Sigmoid colon (tissue), 4 donors: ENCODE results near the gene CSNK1A1L.

Source experiments
- POLR2A ChIP-seq, 2 donors: fragments of 450-650 bp; IDR thresholded peaks; one replicate each; pipeline ENCODE4 v1.6.1; 2016; ENCODE audit warnings: antibody characterized with exemption in 2 of 2, mild to moderate bottlenecking in 2 of 2, moderate library complexity in 2 of 2
- POLR2AphosphoS5 ChIP-seq, 4 donors: sonication (generic); formaldehyde crosslinking; IDR thresholded peaks; one replicate each; pipeline ENCODE4 v1.6.1; 2017; ENCODE audit warnings: antibody characterized with exemption in 4 of 4
- TF ChIP-seq, protein P1 (sequence below), 4 experiments: fragments of 450-650 bp in 3 of 4; fragments of 200-600 bp in 1 of 4; IDR thresholded peaks; one replicate each; pipeline ENCODE4 v1.5.1; 2016 to 2019; ENCODE audit warnings: antibody characterized with exemption in 4 of 4, mild to moderate bottlenecking in 3 of 4, moderate library complexity in 2 of 4

DNA sequence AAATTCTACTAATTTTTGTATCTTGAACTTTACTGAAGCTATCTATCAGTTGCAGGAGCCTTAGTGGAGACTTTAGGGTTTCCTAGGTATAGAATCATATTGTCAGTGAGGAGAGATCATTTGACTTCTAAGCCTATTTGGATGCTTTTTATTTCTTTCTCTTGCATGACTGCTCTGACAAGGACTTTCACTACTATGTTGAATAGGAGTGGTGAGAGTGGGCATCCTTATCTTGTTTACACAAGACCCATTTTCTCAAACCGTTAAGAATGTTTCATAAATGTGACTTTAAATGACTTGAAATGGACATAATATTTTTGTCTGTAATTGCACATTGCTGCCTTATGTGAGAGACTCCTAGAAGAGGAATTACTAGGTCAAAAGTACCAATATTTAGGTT, 17.9 kb upstream of the CSNK1A1L start:
- TF ChIP-seq, protein P1, sequence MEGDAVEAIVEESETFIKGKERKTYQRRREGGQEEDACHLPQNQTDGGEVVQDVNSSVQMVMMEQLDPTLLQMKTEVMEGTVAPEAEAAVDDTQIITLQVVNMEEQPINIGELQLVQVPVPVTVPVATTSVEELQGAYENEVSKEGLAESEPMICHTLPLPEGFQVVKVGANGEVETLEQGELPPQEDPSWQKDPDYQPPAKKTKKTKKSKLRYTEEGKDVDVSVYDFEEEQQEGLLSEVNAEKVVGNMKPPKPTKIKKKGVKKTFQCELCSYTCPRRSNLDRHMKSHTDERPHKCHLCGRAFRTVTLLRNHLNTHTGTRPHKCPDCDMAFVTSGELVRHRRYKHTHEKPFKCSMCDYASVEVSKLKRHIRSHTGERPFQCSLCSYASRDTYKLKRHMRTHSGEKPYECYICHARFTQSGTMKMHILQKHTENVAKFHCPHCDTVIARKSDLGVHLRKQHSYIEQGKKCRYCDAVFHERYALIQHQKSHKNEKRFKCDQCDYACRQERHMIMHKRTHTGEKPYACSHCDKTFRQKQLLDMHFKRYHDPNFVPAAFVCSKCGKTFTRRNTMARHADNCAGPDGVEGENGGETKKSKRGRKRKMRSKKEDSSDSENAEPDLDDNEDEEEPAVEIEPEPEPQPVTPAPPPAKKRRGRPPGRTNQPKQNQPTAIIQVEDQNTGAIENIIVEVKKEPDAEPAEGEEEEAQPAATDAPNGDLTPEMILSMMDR (IDR thresholded peaks at IDR 0.05) = no peak
- TF ChIP-seq POLR2AphosphoS5 (IDR thresholded peaks at IDR 0.05) (no peak), POLR2A (IDR thresholded peaks at IDR 0.05) (no peak)
